HG03520 (cell line): ENCODE data around the gene WFIKKN1.
A peak's percentile ranks its signal among the peaks of the same experiment; 100 is the strongest.

Experiments used
- ATAC-seq: cut with Tn5 transposase; IDR thresholded peaks from one replicate; pipeline ENCODE4 v1.9.1; 2021; ENCODE audit warnings: mild to moderate bottlenecking, moderate library complexity; ENCODE audit not compliant: unreplicated experiment

Gene WFIKKN1

DNA sequence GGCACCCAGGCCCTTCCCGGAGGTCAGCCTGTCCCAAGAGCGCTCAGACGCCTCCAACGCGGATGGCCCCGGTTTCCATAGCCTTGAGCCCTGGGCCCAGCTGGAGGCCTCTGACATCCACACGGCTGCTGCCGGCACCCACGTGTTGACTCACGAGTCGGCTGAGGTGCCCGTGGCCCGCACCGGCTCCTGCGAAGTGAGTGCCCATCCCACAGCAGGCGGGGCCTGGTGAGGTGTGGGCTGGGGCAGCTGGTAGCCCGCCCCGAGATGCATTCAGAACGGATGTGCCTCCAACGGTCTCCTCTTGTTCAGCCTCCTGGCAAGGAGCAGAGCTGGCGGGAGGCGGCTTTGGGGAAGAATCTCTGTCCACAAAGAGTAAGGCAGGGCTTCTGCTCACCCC lies 21.1 kb downstream of the WFIKKN1 start:
- no peak for ATAC-seq

DNA sequence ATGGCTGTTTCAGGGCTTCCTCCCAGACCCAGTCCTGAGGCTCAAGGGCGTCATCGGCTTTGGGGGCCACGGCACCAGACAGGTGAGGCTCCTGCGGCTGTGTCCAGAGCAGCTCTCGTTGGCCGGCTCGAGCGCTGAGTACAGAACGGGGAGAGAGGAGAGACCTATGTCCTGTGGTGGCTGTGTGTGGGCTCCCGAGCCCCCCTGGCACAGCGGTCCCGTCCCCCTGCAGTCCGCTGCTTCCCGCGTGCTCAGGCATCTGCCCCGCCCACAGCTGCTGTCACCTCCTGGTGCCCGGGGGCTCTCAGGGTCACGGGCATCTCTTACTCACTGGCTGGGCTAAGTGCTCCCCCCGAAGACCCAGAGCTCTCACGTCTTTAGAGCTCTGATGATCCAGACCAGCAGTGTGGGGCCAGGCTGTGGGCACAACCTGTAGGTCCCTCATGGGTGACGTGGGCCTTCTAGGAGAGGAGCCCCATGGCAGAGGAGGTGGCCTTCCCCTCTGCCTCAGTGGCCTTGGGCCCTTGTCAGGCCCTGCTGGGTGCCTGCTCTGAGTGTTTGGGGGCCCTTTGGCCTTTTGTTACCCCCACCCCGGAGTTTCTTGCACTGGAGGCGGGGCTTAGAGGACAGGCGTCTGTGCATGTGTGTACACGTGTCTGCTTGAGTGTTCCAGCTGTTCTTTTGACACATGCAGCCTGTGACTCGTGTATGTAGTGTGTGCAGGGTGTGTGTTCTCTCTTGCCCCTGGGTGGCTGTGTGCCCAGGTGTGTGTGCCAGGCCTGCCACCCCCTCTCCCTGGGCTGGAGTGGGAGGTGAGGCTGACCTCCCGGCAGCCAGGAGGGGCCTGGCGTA lies 21.9 kb downstream of the WFIKKN1 start:
- ATAC-seq = no peak

GRCh38 chr16:654034-654433 lies 23.2 kb downstream of the WFIKKN1 start:
- ATAC-seq = no peak

- ATAC-seq = no peak
These were observed 26.7 kb downstream of the WFIKKN1 start for GRCh38 chr16:657487-657886.

DNA sequence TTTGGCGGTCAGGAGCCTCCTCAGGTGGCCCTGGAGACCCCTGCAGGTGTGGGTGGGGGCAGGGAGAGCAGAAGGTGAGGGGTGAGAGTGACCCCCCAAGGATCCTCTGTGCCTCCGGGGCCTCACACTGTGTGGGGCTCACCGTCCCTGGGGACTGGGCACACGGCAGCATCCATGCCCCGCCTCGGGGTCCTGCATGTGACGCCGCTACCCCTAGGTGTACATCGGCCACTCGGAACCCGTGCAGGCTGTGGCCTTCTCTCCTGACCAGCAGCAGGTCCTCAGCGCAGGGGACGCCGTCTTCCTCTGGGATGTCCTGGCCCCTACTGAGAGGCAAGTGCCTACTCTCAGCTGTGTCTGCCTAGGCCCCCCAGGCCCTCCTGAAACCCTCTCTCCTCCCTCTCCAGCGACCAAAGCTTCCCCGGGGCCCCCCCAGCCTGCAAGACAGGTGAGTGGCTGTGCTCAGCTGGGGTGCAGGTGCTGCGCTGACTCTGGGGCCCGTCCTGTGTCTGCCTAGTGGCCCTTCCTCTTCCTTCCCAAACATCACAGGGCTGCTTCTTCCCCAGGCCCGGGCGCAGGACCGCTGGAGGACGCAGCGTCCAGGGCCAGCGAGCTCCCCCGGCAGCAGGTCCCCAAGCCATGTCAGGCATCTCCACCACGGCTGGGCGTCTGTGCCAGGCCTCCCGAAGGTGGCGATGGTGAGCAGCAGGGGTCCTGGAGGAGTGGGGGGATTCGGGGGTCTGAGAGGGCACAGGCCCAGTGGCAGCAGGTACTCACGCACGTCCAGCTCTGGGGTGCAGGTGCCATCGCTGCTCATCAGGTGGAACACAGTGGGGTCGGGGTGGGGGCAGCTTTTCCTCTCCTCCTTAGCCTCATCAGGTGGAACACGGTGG lies 28.1 kb downstream of the WFIKKN1 start:
- ATAC-seq = no peak

GRCh38 chr16:659618-660017 lies 28.8 kb downstream of the WFIKKN1 start:
- no peak for ATAC-seq

- no peak for ATAC-seq
These were observed 29.3 kb downstream of the WFIKKN1 start for GRCh38 chr16:660132-660458.

DNA sequence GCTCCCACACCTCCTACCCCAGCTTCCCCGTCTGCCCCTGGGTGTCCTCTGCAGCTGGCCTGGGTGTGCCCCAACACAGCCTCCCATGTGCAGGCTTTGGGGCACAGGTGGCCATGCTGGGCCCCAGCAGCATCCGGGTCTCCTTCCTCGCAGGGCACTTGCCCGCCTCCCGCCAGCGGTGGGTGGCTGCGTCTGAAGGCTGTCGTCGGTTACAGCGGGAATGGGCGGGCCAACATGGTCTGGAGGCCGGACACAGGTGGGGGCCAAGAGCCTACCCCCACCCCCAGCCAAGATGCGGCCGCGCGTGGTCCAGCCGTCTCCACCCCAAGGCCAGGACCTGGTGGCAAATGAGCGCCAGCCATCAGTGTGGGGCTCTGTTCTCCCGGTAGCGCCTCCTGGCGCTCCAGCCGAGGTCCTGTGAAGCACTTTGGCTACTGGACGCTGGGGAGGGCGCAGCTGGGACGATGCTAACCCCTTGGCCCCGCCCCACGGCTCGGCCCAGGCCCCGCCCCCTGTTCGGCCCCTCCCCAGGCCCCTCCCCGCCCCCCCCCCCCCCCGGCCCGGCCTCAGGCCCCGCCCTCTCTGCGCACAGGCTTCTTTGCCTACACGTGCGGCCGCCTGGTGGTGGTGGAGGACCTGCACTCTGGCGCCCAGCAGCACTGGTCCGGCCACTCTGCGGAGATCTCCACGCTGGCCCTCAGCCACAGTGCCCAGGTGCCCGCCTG lies 29.8 kb downstream of the WFIKKN1 start:
- ATAC-seq = peak; percentile 47

- ATAC-seq = no peak
These were observed 30.5 kb downstream of the WFIKKN1 start for GRCh38 chr16:661184-661821.

GRCh38 chr16:662095-662494 lies 31.3 kb downstream of the WFIKKN1 start:
- no peak for ATAC-seq

- no peak for ATAC-seq
These were observed 31.8 kb downstream of the WFIKKN1 start for GRCh38 chr16:662597-662996.

- ATAC-seq = no peak
These were observed 35.8 kb downstream of the WFIKKN1 start for GRCh38 chr16:666572-666971.

DNA sequence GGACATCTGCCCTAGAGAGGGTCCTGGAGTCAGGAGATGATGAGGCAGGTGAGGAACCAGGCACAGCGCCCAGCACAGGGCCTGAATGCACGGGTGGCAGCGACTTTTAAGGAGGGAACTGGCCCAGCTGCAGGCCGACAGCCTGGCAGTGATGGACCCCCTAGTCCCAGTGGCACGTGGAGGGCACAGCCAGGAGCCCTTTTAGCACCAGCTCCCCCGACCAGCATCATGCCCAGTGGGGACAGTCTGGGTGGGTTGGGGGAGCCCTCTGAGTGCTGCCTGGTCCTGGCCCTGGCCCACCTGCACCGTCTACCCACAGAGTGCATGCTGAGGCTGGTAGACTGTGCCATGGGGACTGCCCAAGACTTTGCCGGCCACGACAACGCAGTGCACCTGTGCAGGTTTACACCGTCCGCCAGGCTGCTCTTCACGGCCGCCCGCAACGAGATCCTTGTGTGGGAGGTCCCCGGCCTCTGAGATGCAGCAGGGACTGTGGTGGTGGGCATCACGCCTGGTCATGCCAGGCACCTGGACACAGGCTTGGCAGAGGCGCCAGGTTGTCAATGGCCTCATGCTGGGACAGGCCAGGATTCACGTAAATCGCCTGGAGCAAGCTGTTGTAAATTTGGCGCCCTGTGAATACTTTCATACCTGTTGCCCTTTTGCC lies 36.5 kb downstream of the WFIKKN1 start:
- no peak for ATAC-seq

- ATAC-seq = peak; percentile 82
These were observed 37.2 kb downstream of the WFIKKN1 start, which contains the start of gene RHOT2 for GRCh38 chr16:667780-668518. Gene RHOT2, plus strand, starts transcription at chr16:668132. Its CDS starts 68 bp downstream, at chr16:668200.

DNA sequence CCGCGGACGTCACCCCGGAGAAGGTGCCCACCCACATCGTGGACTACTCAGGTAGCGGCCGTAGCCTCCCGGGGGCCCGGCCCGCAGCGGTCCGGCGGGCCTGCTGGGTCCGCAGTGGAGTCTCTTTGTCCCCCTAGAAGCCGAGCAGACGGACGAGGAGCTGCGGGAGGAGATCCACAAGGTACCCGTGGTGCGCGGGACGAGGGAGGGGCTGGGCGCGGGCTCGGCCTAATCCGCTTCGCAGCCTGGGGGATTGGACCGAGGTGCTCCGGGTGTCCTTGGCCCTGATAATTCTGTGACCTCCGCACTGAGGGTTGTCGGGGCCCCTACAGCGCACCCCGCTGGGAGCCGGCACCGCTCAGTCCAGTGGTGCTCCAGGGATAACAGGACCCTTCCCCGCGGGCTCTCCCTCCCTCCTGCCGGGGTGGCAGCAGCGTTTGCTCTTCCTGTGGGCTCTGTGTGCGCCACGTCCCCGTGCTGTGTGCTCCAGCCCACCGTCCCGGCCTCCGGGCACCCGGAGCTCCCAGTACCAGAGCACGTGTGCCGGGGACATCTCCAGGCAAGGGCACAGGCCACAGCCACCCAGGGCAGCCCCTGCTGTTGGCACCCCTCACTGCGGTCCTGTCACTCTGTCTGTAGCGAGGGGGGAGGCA lies 37.9 kb downstream of the WFIKKN1 start:
- no peak for ATAC-seq

DNA sequence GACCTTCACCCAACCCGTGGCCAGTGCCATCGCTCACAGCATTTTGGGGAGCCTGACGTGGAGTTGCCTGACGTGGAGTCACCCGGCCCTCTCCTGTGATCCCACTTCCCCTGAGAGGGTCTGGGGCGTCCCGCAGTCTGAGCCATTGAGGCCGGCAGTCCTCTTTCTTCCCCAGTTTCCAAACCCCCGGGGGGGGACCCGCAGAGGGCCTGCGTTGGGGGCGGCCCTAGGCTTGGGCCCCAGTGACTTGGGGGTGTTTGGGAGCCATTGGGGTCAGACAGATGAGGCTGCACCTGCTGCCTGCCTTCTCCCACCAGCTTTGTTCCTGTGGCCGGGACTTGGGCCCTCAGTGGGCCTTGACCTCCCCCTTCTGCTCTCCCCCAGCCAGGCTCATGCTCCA lies 38.9 kb downstream of the WFIKKN1 start:
- no peak for ATAC-seq

GRCh38 chr16:670485-671352 lies 39.9 kb downstream of the WFIKKN1 start:
- ATAC-seq = no peak
